Amniotic stem cell (primary cell): ENCODE measurements around the gene TCEA3.

Source experiments
- DNase-seq: peaks from one replicate; lab custom pipeline; 2025; lab: John Stamatoyannopoulos, UW

Gene TCEA3

DNA sequence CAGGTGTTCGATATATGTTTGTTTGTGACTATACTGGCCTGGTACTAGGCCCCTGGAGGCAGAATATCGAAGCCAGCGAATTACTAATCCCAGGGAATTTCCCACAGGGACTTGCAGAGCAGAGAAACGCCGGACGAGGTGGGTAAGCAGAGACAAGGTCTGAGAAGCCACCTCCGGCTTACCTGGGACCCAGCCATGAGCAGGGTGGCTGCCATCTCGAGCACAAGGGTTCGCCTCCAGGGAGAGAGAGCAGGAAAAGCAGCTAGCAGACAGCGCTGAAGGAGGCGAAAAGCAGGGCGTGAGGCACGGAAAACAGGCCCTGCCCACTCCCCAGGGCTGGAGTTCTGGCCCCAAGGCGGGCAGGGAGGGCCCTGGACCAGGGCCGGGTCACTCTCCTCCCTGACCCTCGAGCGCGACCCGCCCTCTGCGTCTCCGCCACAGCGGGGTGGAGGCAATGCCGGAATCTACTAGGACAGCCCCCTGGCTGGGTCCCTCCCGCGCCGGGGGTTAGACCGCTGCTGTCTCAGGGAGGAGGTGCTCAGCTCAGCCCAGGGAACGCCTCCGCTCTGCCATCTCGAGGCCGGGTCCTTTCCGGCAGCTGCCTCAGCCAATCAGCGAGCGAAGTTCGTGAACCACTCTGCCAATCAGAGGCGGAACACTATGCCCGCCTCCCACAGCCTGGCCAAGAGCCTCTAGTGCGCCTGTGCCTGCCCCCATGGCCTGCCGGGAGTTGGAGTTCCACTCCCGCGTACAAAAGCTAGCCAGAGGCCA, 56.6 kb downstream of the TCEA3 start:
- peak; percentile 98 for DNase-seq

GRCh38 chr1:23367451-23367790, 57.1 kb downstream of the TCEA3 start:
- no peak for DNase-seq

GRCh38 chr1:23366598-23366997, 58.0 kb downstream of the TCEA3 start:
- no peak for DNase-seq

DNA sequence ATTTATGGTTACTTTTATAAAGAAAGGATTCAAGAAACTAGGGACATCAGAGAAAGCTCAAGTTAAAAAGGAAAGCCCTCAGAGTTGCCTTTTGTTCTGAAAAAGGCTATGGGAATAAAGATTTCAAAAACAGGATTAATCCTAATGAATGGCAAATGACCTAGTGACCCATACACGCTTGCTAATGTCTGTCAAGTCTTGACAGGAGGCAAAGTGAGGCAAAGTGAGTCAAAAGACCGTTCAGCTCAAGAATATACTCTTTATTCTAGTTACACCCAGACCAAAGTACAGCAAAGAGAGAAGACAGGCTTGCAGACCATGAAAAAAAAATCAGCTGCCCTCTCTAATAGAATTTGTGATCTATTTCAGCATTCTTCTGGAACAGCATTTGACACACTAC, 58.4 kb downstream of the TCEA3 start:
- DNase-seq: no peak

DNA sequence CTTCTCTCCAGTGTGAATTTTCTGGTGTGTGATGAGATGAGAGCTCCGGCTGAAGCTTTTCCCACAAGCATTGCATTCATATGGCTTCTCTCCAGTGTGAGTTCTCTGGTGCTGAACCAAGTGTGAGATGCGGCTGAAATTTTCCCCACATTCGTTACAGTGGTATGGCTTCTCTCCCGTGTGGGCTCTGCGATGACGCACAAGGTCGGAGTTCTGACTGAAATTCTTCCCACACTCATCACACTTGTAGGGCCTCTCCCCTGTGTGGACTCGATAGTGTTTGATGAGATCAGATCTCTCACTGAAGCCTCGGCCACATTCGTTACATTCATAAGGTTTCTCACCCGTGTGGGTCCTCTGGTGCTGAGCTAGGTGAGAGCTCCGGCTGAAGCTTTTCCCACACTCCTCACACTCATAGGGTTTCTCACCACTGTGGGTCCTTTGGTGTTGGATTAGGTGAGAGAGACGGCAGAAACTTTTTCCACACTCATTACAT, 62.3 kb downstream of the TCEA3 start:
- no peak for DNase-seq

GRCh38 chr1:23358310-23358875, 66.2 kb downstream of the TCEA3 start:
- no peak for DNase-seq

- DNase-seq: no peak
Observed at GRCh38 chr1:23357138-23357908, 67.2 kb downstream of the TCEA3 start.

GRCh38 chr1:23356471-23357137, 67.9 kb downstream of the TCEA3 start:
- no peak for DNase-seq

GRCh38 chr1:23354245-23354644, 70.3 kb downstream of the TCEA3 start:
- DNase-seq: no peak

- DNase-seq: no peak
Observed at GRCh38 chr1:23352096-23352695, 72.4 kb downstream of the TCEA3 start.

- no peak for DNase-seq
Observed at GRCh38 chr1:23345920-23346319, 78.6 kb downstream of the TCEA3 start.

GRCh38 chr1:23344987-23345472, 79.5 kb downstream of the TCEA3 start:
- no peak for DNase-seq

DNA sequence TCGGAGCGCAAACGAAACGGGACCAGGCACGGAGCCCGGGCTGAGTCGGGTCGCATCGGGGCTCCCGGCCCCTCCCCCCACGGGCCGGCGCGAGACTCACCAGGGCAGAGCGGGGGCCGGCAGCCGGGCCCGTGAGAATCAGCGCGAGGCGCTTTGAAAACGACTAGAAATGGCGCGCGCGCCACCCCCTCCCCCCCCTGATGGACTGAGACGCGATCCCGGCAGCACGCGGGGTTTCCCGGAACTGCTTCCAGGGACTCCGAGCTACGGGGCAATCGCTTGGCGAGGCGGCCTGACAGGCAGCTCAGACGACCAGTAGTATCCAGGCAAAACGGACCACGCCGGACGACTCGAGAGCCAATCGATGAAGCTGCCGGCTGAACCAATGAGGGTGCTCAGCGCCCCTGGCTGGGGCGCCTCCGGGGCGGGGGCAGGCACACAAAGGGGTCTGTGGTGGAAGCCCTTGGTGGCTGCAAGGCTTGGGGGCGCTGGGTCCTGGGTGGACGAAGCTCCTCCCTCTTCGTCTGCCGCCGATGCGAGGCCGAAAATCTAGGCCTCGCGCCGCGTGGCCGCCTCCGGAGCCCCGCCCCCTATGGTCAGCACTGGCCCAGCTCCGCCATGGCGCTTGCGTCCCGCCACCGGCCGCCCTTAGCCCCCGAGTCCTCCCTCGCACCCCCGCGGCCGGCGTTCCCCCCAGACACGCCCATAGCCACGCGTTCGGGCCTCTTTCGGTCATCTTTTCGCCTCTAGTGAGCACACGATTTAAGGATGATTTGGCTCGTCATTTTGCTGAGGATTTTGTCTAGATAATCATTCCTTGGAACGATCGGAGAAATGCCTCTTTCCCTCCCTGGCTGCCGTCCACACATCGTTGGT, 80.2 kb downstream of the TCEA3 start, which contains the start of gene HNRNPR:
TSS of gene HNRNPR (minus strand) at position 174 of the 876 bp plus-strand sequence. CDS start 3,276 bp downstream, outside the sequence.
- DNase-seq: peak; percentile 99

- peak; percentile 48 for DNase-seq
Observed at GRCh38 chr1:23343221-23344110, 81.1 kb downstream of the TCEA3 start.

GRCh38 chr1:23341931-23342692, 82.4 kb downstream of the TCEA3 start:
- DNase-seq: no peak

GRCh38 chr1:23339632-23340031, 84.9 kb downstream of the TCEA3 start:
- DNase-seq: no peak

GRCh38 chr1:23337869-23338268, 86.7 kb downstream of the TCEA3 start:
- DNase-seq: no peak

DNA sequence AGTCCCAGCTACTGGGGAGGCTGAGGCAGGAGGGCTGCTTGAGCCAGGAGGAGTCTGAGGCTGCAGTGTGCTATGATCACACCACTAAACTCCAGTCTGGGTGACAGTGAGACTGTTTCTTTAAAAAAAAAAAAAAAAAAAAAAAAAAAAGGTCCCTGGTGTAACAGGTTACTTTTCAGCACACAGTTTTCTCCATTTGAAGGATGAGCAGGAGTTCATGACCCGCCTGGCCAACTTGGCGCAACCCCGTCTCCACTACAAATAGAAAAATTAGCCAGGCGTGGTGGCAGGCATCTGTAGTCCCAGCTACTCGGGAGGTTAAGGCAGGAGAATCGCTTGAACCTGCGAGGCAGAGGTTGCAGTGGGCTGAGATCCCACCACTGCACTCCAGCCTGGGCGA, 92.8 kb downstream of the TCEA3 start:
- no peak for DNase-seq
